Activated effector memory CD4-positive, alpha-beta T cell treated with anti-CD3 and anti-CD28 coated beads, Interleukin-2, amount 50 U/mL, for 16 hours (primary cell): ENCODE measurements around the gene RAB40C.

Experiments used
- DNase-seq: peaks from one replicate; pipeline ENCODE4 v3.0.0-alpha.2; 2020

RAB40C gene

DNA sequence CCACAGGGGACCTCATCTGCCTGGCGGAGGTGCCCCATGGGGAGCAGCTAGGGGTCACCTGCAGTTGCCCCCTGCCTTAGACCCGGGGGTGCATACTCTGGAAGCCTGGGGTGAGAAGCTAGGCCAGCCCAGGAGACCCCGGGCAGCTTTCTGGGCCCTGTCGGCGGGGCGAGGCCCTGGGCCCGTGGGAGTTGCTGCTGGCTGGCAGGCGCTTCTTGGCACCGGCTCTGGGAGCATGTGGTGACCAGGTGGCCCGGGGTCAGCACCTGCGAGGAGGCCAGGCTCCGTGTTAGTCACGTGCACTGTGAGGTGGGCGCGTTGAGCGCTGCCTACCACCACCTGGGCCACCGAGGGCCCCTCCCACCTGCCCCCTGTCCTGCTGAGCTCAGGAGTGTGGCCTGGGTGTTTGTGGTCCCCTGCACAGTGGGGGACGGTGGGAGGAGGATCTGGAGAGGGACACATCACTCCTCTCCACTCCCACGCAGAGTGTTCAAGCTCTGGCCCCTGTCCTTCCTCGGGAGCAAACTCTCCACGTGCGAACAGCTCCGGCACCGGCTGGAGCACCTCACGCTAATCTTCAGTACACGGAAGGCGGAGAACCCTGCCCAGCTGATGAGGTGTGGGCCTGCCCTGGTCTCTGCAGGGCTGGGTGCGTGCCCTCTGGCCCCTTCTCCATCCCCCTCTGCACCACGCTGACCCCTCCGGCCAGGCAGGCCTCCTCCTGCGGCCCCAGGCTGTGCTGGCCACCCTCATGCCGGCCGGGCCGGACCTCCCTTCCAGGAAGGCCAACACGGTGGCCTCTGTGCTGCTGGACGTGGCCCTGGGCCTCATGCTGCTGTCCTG is 14.3 kb upstream of the RAB40C start:
- no peak for DNase-seq

GRCh38 chr16:576197-576822 is 13.6 kb upstream of the RAB40C start:
- DNase-seq = no peak

GRCh38 chr16:576823-577201 is 13.1 kb upstream of the RAB40C start:
- no peak for DNase-seq

GRCh38 chr16:577796-578195 is 12.1 kb upstream of the RAB40C start:
- DNase-seq = no peak

DNA sequence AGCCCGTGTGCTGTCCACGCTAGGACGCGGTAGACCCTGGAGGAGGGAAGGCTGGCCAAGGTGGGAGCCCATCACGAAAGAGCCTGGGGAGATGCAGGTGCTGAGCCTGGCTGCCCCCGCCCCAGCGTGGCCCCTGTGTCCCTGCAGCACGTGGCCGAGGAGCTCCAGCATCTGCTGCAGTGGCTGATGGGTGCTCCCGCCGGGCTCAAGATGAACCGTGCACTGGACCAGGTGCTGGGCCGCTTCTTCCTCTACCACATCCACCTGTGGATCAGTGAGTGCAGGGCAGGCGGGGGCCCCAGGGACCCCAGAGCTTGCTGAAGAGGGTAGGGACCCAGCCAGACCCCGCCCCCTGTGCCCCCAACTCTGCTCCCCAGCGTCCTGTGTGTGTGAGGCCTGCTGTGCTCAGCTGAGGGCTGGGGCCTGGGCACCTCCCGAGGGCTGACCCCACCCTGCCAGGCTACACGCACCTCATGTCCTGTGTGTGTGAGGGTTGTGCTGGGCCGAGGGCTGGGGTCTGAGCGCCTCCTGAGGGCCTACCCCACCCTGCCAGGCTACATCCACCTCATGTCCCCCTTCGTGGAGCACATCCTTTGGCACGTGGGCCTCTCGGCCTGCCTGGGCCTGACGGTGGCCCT is 11.5 kb upstream of the RAB40C start:
- no peak for DNase-seq

DNA sequence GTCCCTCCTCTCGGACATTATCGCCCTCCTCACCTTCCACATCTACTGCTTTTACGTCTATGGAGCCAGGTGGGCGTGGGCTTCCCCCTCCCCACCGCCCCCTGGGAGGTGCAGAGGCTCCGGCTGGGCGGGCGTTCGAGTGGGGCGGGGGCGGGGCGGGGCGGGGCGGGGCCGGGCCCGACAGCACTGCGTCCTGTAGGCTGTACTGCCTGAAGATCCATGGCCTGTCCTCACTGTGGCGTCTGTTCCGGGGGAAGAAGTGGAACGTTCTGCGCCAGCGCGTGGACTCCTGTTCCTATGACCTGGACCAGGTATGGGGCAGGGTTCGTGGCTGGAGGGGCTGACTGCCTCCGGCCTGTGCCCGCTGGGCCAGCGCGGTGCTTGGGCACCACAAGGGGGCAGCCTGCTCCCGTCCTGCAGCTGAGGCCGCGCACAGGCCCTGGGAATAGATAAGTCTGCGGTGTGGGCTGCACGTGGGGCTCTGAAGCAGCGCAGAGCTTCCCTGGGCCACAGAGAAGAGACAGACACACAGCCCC is 10.9 kb upstream of the RAB40C start:
- peak; percentile 86 for DNase-seq

- DNase-seq = no peak
Observed at GRCh38 chr16:580141-580945, 9.5 kb upstream of the RAB40C start.

GRCh38 chr16:580946-581498 is 8.8 kb upstream of the RAB40C start:
- no peak for DNase-seq

- no peak for DNase-seq
Observed at GRCh38 chr16:582218-582613, 7.7 kb upstream of the RAB40C start.

DNA sequence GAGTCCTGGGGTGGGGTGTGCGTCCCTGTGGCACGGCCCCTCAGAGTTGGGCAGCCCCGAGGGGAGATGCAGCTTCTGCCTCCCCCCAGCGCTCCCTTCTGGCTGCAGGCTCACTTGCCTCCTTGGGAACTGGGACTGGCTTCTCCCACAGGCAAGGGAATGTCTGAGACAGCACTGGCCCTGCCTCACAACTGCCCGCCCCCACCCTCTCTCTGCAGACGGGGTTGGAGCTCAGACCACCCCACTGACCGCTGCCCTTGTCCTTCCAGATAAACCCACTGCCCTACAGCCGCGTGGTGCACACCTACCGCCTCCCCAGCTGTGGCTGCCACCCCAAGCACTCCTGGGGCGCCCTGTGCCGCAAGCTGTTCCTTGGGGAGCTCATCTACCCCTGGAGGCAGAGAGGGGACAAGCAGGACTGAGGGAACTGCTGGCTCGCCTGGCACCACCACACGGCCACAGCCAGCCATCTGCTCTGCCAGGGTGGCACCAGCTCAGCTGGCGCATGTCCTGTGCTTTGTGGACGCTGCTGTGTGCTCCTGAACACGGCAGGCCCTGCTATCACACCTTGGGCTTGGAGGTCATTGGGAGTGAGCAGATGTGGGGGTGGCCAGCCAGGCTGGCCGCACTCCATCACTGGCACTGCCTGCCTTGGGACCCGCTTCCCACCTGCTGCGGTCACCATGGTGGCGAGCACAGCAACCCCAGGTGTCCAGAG is 7.1 kb upstream of the RAB40C start:
- DNase-seq = no peak

DNA sequence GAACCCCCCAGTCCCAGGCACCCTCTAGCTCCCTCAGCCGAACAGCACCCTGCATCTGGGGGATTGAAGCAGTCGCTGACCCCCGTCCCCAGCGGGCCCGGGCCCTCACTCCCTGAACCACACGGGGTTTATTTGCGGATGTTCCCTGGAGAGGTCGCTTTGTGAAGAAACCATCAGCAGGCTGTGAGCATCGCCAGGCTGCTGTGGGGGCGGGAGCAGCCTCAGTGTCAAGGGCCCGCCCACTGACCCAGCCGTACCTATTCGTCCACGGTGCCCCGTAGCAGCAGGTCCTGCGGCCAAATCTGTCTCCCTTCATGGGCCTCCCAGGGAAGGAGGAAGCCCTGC is 6.4 kb upstream of the RAB40C start:
- no peak for DNase-seq

DNA sequence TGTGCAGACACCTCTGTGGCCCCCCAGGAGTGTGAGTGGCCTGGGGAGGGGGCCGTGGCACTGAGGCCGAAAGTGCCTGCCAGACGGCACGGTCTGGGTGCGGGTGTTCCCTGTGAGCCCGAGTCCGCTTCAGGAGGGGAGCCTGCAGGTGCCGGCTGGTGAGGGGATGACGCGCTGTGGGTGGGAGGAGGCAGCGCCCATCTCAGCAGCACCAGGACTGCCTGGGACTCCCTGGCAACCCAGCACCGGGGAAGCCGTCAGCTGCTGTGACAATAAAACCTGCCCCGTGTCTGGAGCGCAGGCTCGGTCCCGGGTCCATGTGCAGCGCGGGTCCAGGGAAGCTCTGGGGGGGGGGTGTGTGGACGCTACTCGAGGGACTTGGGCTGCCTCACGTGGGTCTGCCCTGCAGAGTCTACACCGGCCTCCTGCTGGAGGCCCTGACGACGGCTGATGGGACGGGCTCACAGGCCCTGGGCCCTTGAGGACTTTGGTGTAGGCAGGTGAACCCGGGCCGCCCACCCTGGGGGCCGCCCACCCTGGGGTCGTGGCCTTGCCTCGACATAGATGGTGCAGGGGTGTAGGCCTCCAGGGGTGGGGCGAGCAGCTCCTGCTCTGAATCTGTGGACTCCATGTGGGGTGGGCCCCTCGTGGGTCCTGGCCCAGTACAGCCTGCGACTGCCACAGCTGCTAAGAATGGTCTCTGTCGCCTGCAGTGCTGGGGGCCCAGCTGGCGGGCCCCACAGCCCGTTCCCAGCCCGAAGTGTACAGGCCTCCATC is 5.9 kb upstream of the RAB40C start:
- no peak for DNase-seq

GRCh38 chr16:585351-585750 is 4.5 kb upstream of the RAB40C start:
- no peak for DNase-seq

GRCh38 chr16:586047-586644 is 3.7 kb upstream of the RAB40C start:
- DNase-seq = no peak

DNA sequence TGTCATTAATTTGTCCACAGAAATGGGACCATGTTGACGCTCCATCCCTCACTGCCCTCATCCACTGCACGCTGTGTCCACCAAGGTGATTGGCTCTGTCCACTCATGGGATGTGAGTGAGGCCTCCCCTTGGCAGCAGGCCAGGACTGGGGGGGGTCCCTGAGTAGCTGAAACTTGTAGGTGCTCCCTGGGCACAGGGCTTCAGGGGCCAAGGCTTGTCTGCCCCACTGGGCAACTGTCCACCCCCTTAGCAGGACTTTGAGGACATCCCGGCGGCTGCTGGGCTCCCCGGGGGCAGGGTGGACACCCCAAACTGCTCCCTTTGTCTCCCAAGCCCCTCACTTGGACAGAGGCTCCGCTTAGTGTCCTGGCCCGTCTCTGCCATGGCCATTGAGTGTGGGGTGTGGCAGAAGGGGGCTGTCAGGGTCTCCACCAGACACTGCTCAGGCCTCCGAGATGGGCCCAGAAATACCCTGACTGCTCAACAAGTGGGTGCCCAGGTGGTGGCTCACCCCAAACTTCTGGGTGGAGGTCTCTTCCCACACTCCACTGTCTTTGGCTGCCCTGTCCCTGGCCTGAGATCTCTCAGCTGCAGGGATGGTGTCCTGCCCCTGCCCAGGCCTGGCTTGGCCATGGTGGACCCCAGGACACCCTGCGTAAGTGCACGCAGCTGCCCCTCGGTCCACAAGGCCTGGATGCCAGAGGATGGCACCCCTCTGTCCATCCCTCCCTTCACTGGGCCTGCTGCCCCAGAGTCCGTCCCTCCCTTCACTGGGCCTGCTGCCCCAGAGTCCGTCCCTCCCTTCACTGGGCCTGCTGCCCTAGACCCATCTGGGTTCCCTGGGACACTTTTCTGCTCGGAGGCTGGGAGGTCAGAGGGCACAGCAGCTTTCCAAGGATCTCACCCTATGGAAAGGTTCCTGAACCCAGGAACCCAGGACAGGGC is 2.9 kb upstream of the RAB40C start:
- no peak for DNase-seq

- DNase-seq = peak; percentile 87
Observed at GRCh38 chr16:588639-588888, 1.3 kb upstream of the RAB40C start.

DNA sequence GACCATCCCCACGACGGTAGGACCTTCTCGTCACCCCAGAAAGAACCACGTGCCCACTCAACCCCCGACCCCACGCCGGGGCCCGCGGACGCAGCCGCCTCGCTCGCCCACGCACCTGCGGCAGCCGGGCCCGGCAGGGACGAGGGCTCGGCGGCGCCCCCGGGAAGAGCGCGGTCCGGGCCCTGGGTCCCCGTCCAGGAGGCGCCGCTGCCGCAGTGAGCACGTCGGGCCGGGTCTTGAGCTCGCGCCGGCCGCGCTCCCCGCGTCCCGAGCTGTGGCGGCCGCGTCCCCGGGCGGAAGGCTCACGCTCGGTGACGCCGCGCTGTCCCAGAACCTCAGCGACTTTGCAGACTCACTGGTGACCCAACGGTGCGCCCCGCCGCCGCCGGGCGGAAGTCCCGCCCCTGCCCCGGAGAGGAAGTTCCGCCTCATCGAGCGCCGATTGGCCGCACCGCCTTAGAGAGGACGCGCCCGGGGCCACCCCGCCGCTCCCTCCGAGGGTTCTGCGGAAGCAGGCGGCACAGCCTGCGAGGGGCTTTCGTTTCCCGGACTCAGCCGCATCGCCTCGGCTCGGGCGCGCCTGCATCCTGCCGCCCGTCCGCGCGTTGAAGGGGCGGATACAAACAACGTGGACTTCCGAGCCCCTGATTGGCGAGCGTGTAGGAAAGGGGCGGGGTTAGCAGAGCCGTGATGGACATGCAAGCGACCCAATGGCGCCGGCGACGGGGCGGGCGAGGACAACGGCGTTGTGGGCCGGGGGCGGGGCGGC is 793 bp upstream of the RAB40C start:
- peak; percentile 99 for DNase-seq

GRCh38 chr16:590188-590814 is 435 bp downstream of the RAB40C start:
- DNase-seq = no peak

DNA sequence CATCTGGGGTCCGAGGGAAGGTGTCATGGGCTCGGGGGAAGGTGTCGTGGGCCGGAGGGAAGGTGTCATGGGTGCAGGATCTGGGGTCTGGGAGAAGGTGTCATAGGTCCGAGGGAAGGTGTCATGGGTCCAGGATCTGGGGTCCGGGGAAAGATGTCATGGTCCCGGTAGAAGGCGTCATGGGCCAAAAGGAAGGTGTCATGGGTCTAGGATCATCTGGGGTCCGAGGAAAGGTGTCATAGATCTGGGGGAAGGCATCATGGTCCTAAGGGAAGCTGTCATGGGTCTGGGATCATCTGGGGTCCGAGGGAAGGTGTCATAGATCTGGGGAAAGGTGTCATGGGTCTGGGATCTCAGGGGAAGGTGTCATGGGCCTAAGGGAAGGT is 942 bp downstream of the RAB40C start:
- no peak for DNase-seq
